Chondrocyte (in vitro differentiated cells): ENCODE data around the gene SMPD1. TPM values are rescaled to one million over a fixed set of nuclear protein-coding genes. Genes with fewer than 3 reads are reported as not detected.

Source experiments
- DNase-seq: peaks from one replicate; pipeline ENCODE4 v3.0.0; 2021; ENCODE audit warnings: mixed read lengths, low spot score
- H3K27ac Mint-ChIP-seq: one replicate; pipeline ENCODE4 v1.8.0; 2021; ENCODE audit warnings: mild to moderate bottlenecking, moderate library complexity, mixed read lengths; ENCODE audit not compliant: unreplicated experiment
- H3K27me3 Mint-ChIP-seq: 2 replicates; pipeline ENCODE4 v1.8.0; 2021; ENCODE audit warnings: low read depth, mixed read lengths
- H3K36me3 Mint-ChIP-seq: 2 replicates; pipeline ENCODE4 v1.8.0; 2021; ENCODE audit warnings: low read depth, mixed read lengths
- H3K4me1 Mint-ChIP-seq: 2 replicates; pipeline ENCODE4 v1.8.0; 2021; ENCODE audit warnings: low read depth, mild to moderate bottlenecking, mixed read lengths
- H3K4me3 Mint-ChIP-seq: one replicate; pipeline ENCODE4 v1.8.0; 2021; ENCODE audit warnings: mild to moderate bottlenecking, moderate library complexity, mixed read lengths; ENCODE audit not compliant: unreplicated experiment
- H3K9me3 Mint-ChIP-seq: 2 replicates; pipeline ENCODE4 v1.8.0; 2021; ENCODE audit warnings: low read depth, mixed read lengths
- CTCF ChIP-seq: fragments of 200-600 bp; sonication (generic); IDR thresholded peaks from 2 replicates; pipeline ENCODE4 v1.5.0; 2021; ENCODE audit warnings: antibody characterized with exemption, mild to moderate bottlenecking, moderate library complexity
- total RNA-seq: library from RNA; stranded (reverse); gene quantifications from 3 replicates; pipeline ENCODE4 v1.2.1, GENCODE V29; 2021

SMPD1 gene
- total RNA-seq, 1 donor from 2014 or later = 102 TPM

GRCh38 chr11:6378640-6378989 is 11.7 kb upstream of the SMPD1 start:
- Mint-ChIP-seq H3K27me3 (peaks cover 9% of the 10 kb centered on the region), H3K4me3 (no peak overlapping the region), H3K36me3 (no peaks in the 10 kb centered on the region), H3K27ac (no peak overlapping the region), H3K4me1 (no peaks in the 10 kb centered on the region), H3K9me3 (no peaks in the 10 kb centered on the region)
- no peak for TF ChIP-seq CTCF
- no peak for DNase-seq

GRCh38 chr11:6385046-6385777 is 5.1 kb upstream of the SMPD1 start:
- H3K4me3 Mint-ChIP-seq = no peak overlapping the region
- H3K27ac Mint-ChIP-seq = no peak overlapping the region
- no peaks in the 10 kb centered on the region for H3K9me3 Mint-ChIP-seq

GRCh38 chr11:6387811-6388599 is 2.3 kb upstream of the SMPD1 start:
- H3K4me3 Mint-ChIP-seq = no peak overlapping the region
- no peaks in the 10 kb centered on the region for H3K27me3 Mint-ChIP-seq
- DNase-seq = no peak
- no peak overlapping the region for H3K27ac Mint-ChIP-seq
- no peak for TF ChIP-seq CTCF
- peaks cover 3% of the 10 kb centered on the region for H3K36me3 Mint-ChIP-seq
- H3K4me1 Mint-ChIP-seq = peaks cover 28% of the 10 kb centered on the region
- H3K9me3 Mint-ChIP-seq = no peaks in the 10 kb centered on the region

More at GRCh38 chr11:6385046-6385777, 5.1 kb upstream of the SMPD1 start:
- TF ChIP-seq CTCF = no peak
- Mint-ChIP-seq H3K36me3 (no peaks in the 10 kb centered on the region), H3K4me1 (peaks cover 15% of the 10 kb centered on the region), H3K27me3 (no peaks in the 10 kb centered on the region)
- no peak for DNase-seq

DNA sequence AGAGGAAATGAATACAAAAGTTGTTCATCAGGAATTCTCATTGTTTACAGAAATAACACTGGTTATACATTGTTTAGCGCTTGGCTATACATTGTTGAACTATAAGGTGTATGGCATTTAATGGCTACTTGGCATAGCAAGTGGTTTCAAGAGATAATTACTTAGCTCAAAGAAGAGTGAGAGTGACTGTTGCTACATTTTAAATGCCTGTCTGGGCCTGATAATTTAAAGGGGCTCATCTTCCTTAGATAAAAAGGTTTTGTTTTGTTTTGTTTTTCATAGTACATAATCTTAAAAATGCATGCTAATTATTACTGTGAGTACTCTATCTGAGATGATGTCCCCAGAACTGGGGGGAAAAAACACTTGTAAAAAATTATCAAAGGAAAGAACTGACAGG is 1.5 kb upstream of the SMPD1 start:
- H3K4me1 Mint-ChIP-seq = peaks cover 28% of the 10 kb centered on the region
- TF ChIP-seq CTCF = no peak
- H3K9me3 Mint-ChIP-seq = no peaks in the 10 kb centered on the region
- no peak overlapping the region for H3K27ac Mint-ChIP-seq
- H3K4me3 Mint-ChIP-seq = no peak overlapping the region
- DNase-seq = no peak
- H3K36me3 Mint-ChIP-seq = peaks cover 3% of the 10 kb centered on the region
- no peaks in the 10 kb centered on the region for H3K27me3 Mint-ChIP-seq

DNA sequence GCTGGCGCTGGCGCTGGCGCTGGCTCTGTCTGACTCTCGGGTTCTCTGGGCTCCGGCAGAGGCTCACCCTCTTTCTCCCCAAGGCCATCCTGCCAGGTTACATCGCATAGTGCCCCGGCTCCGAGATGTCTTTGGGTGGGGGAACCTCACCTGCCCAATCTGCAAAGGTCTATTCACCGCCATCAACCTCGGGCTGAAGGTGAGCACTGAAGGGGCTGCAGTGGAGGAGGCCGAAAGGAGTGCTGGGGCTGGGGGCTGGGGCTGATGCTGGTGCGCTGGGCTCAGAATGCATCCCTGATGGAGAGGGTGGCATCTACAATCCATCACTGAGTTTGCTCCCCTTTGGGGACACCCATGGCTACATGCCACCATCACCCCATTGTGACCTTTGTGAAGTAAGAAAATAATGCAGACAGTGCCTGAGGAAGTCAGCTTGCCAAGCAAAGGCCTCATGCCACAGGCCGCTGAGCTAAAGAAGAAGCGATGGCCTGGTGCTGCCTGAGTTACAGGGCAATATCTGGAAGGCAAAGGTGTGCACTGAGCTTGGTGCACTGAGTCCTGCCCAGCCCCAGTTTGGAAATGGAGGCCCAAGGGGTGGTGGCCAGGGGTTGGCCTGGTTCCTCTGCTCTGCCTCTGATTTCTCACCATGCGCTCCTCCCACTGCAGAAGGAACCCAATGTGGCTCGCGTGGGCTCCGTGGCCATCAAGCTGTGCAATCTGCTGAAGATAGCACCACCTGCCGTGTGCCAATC is 620 bp downstream of the SMPD1 start:
- peaks cover 3% of the 10 kb centered on the region for H3K36me3 Mint-ChIP-seq
- DNase-seq = no peak
- H3K27me3 Mint-ChIP-seq = no peaks in the 10 kb centered on the region
- no peak for TF ChIP-seq CTCF
- H3K4me3 Mint-ChIP-seq = peak overlapping the region; percentile 85
- peaks cover 28% of the 10 kb centered on the region for H3K4me1 Mint-ChIP-seq
- no peaks in the 10 kb centered on the region for H3K9me3 Mint-ChIP-seq
- H3K27ac Mint-ChIP-seq = peak overlapping the region; percentile 57
